Prostate gland (tissue), 2 donors: Measurements from ENCODE around the gene KRT80.

Experiments used
- POLR2A ChIP-seq: fragments of 450-650 bp; IDR thresholded peaks from one replicate; pipeline ENCODE4 v1.6.1; 2016; ENCODE audit warnings: antibody characterized with exemption, mild to moderate bottlenecking
- POLR2AphosphoS5 ChIP-seq: sonication (generic); formaldehyde crosslinking; IDR thresholded peaks from one replicate; pipeline ENCODE4 v1.6.1; 2017; ENCODE audit warnings: antibody characterized with exemption
- TF ChIP-seq, protein P1 (sequence below), 4 experiments: fragments of 200-600 bp in 2 of 4; fragments of 450-650 bp in 2 of 4; sonication (generic) in 2 of 4; IDR thresholded peaks; 1 replicate in 3 of 4; 2 replicates in 1 of 4; pipeline ENCODE4 v1.5.1; 2016 to 2019; ENCODE audit warnings: antibody characterized with exemption in 4 of 4, mild to moderate bottlenecking in 2 of 4, moderate library complexity in 2 of 4

DNA sequence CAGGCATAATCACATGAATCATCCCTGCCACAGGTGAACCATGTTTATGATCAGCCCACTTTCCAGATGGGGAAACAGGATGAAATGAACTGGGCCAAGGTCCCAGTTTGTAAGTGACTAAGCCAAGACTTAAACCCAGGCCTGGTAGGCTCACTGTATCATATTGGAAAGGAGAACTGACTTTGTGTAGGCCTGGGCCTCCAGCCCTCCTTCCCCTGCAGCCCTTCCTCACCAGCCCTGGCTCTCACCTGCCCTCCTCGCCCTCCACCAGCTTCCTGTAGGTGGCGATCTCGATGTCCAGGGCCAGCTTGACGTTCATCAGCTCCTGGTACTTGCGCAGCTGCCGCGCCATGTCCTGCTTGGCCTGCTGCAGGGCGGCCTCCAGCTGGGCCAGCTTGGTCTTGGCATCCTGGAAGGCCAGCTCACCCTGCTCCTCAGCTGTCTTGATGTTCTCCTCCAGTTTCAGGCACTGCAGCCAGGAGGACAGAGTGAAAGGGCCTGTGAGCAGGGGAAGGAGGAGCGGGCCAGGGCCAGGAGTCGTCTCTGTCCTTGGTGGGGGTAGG is 19.8 kb downstream of the KRT80 start:
- TF ChIP-seq, protein P1, sequence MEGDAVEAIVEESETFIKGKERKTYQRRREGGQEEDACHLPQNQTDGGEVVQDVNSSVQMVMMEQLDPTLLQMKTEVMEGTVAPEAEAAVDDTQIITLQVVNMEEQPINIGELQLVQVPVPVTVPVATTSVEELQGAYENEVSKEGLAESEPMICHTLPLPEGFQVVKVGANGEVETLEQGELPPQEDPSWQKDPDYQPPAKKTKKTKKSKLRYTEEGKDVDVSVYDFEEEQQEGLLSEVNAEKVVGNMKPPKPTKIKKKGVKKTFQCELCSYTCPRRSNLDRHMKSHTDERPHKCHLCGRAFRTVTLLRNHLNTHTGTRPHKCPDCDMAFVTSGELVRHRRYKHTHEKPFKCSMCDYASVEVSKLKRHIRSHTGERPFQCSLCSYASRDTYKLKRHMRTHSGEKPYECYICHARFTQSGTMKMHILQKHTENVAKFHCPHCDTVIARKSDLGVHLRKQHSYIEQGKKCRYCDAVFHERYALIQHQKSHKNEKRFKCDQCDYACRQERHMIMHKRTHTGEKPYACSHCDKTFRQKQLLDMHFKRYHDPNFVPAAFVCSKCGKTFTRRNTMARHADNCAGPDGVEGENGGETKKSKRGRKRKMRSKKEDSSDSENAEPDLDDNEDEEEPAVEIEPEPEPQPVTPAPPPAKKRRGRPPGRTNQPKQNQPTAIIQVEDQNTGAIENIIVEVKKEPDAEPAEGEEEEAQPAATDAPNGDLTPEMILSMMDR (IDR thresholded peaks at IDR 0.05), result peak in 2 of 4 experiments; percentile 34 to 38
- TF ChIP-seq POLR2A (no peak), POLR2AphosphoS5 (no peak)
